Measurements from ENCODE around the gene HOXA1. TPM values are rescaled to one million over a fixed set of nuclear protein-coding genes. Genes with fewer than 3 reads are reported as not detected.

HOXA1 gene
- total RNA-seq, 1 experiment from 2014 or later = 8.8 TPM

- H3K27ac ChIP-seq (ENCODE audit: low read length) = peak overlapping the region; percentile 100
- TSS peak; percentile 70 for BruUV-seq (replicated peaks)
- ATAC-seq (no peak), DNase-seq (ENCODE audit: low read depth, low spot score) (no peak)
- in situ Hi-C loops (cut with HindIII; ENCODE audit: low pct_unique_long_range_greater_than_20kb, low sequenced_read_pairs) = no loop called here
- 0 out of 2 replicates have a peak, but pooled peaks cover under 1% of the 10 kb centered on the region for H3K36me3 ChIP-seq (ENCODE audit: control insufficient read depth, insufficient read depth, low read length)
- POLR2A ChIA-PET = no interaction called here
- peaks cover 43% of the 10 kb centered on the region for H3K4me1 ChIP-seq (ENCODE audit: control insufficient read depth, insufficient read depth, low read length)
- TF ChIP-seq CTCF (IDR thresholded peaks at IDR 0.05) (no peak), POLR2AphosphoS5 (IDR thresholded peaks at IDR 0.05; ENCODE audit: low read depth, low read length) (no peak), REST (IDR thresholded peaks at IDR 0.05; ENCODE audit: insufficient read depth in 1 of 2, low read depth in 2 of 2, low read length in 1 of 2) (no peak), SIN3A (IDR thresholded peaks at IDR 0.05; ENCODE audit: borderline replicate concordance, insufficient read depth, low read depth, low read length) (0 out of 2 replicates have a peak, but pooled peaks have one; percentile 44), TCF7L2 (IDR thresholded peaks at IDR 0.05; ENCODE audit: low read depth, low read length) (no peak)
- H3K4me3 ChIP-seq (ENCODE audit: low read depth in 2 of 2, low read length in 2 of 2) = peak overlapping the region; percentile 77 to 92
- intact Hi-C loops (cut with micrococcal nuclease; ENCODE audit: unreplicated experiment) = no loop called here
- CTCF ChIA-PET = no interaction called here
- no peaks in the 10 kb centered on the region for H3K27me3 ChIP-seq (ENCODE audit: control insufficient read depth, insufficient read depth, low read length)
- H3K9me3 ChIP-seq (ENCODE audit: control insufficient read depth, insufficient read depth, low read depth, low read length) = no peaks in the 10 kb centered on the region
These were observed 16.0 kb upstream of the HOXA1 start for GRCh38 chr7:27111751-27112277.

- CTCF ChIA-PET = interaction anchor here (0.7 kb wide), 1 partner anchor 232 kb away, joined by 3 read pairs; no protein-coding TSS in a partner anchor
- ATAC-seq (no peak), DNase-seq (ENCODE audit: low read depth, low spot score) (no peak)
- H3K9me3 ChIP-seq (ENCODE audit: control insufficient read depth, insufficient read depth, low read depth, low read length) = no peaks in the 10 kb centered on the region
- 0 out of 2 replicates have a peak, but pooled peaks cover 2% of the 10 kb centered on the region for H3K36me3 ChIP-seq (ENCODE audit: control insufficient read depth, insufficient read depth, low read length)
- intact Hi-C loops (cut with micrococcal nuclease; ENCODE audit: unreplicated experiment) (no loop called here), in situ Hi-C loops (cut with HindIII; ENCODE audit: low pct_unique_long_range_greater_than_20kb, low sequenced_read_pairs) (no loop called here)
- BruUV-seq (replicated peaks) = no TSS peak
- no peaks in the 10 kb centered on the region for H3K27me3 ChIP-seq (ENCODE audit: control insufficient read depth, insufficient read depth, low read length)
- no peak; the same call in 1 of the 2 replicates for TF ChIP-seq SIN3A (IDR thresholded peaks at IDR 0.05; ENCODE audit: borderline replicate concordance, insufficient read depth, low read depth, low read length)
- no peak for TF ChIP-seq REST (IDR thresholded peaks at IDR 0.05; ENCODE audit: insufficient read depth in 1 of 2, low read depth in 2 of 2, low read length in 1 of 2)
- TF ChIP-seq CTCF (IDR thresholded peaks at IDR 0.05) = no peak
- TF ChIP-seq TCF7L2 (IDR thresholded peaks at IDR 0.05; ENCODE audit: low read depth, low read length) = no peak
- peak; percentile 8; the same call in 1 of the 2 replicates for TF ChIP-seq POLR2AphosphoS5 (IDR thresholded peaks at IDR 0.05; ENCODE audit: low read depth, low read length)
- peak overlapping the region; percentile 77 to 92 for H3K4me3 ChIP-seq (ENCODE audit: low read depth in 2 of 2, low read length in 2 of 2)
- POLR2A ChIA-PET = interaction anchor here (0.6 to 0.8 kb wide), 5 partner anchors 9 to 531 kb away, joined by 3 to 4 read pairs (median 3); no protein-coding TSS in a partner anchor
- peaks cover 41% of the 10 kb centered on the region for H3K4me1 ChIP-seq (ENCODE audit: control insufficient read depth, insufficient read depth, low read length)
- H3K27ac ChIP-seq (ENCODE audit: low read length) = peak overlapping the region; percentile 100
These were observed 15.4 kb upstream of the HOXA1 start for GRCh38 chr7:27111042-27111750.
